ENCODE measurements around the gene PCSK2.

DNA sequence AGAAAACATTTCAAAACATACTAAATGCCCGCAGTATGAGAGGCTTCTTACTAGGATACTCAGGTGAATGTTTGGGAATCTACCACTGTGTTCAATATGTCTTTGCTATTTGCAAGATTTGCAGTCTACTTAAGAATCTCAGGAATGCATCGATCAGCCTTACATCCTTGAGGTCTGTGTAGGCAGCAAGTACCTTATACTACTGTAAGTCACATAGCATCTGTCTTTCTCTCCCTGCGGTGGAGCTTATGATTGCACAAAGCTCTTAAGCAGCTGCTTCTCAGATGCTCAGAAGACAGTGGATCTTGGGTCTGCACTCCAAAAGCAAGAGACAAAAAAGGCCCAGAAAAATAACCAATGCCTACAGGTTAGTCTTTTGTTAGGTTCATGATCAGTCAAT, 21.4 kb downstream of the PCSK2 start:
- TF ChIP-seq CTCF (IDR thresholded peaks at IDR 0.05; ENCODE audit: low read depth, low read length, poor library complexity, severe bottlenecking) = no peak
- TF ChIP-seq EZH2phosphoT487 (IDR thresholded peaks at IDR 0.05; ENCODE audit: borderline replicate concordance, low read length) = no peak
